NCI-H446 (cell line): Measurements from ENCODE around the gene MYH9.
A peak's percentile ranks its signal among the peaks of the same experiment; 100 is the strongest.

Experiments
- DNase-seq, 2 experiments: peaks; one replicate each; lab custom pipeline; 2025; lab: John Stamatoyannopoulos, UW

The MYH9 gene

GRCh38 chr22:36331306-36331911 lies 56.4 kb downstream of the MYH9 start:
- peak; percentile 15 to 20 for DNase-seq

- no peak for DNase-seq
Measured at GRCh38 chr22:36330655-36331305, 57.0 kb downstream of the MYH9 start.

GRCh38 chr22:36330127-36330526 lies 57.6 kb downstream of the MYH9 start:
- no peak for DNase-seq

GRCh38 chr22:36329254-36330078 lies 58.3 kb downstream of the MYH9 start:
- peak; percentile 14 to 16 for DNase-seq

GRCh38 chr22:36328635-36329253 lies 59.0 kb downstream of the MYH9 start:
- peak in 1 of 2 experiments; percentile 9 for DNase-seq

GRCh38 chr22:36327922-36328551 lies 59.7 kb downstream of the MYH9 start:
- peak in 1 of 2 experiments; percentile 18 for DNase-seq

- DNase-seq = no peak
Measured at GRCh38 chr22:36326178-36327161, 61.3 kb downstream of the MYH9 start.

GRCh38 chr22:36325154-36326031 lies 62.4 kb downstream of the MYH9 start:
- no peak for DNase-seq

- DNase-seq = no peak
Measured at GRCh38 chr22:36324414-36324813, 63.4 kb downstream of the MYH9 start.

- no peak for DNase-seq
Measured at GRCh38 chr22:36323855-36324331, 63.9 kb downstream of the MYH9 start.

GRCh38 chr22:36323182-36323854 lies 64.4 kb downstream of the MYH9 start:
- DNase-seq = no peak

GRCh38 chr22:36322602-36322915 lies 65.2 kb downstream of the MYH9 start:
- no peak for DNase-seq

- no peak for DNase-seq
Measured at GRCh38 chr22:36321797-36322601, 65.8 kb downstream of the MYH9 start.

- DNase-seq = no peak
Measured at GRCh38 chr22:36320553-36320952, 67.2 kb downstream of the MYH9 start.

GRCh38 chr22:36319595-36320497 lies 67.9 kb downstream of the MYH9 start:
- DNase-seq = no peak

GRCh38 chr22:36318442-36318841 lies 69.3 kb downstream of the MYH9 start:
- DNase-seq = no peak

GRCh38 chr22:36317658-36318271 lies 70.0 kb downstream of the MYH9 start:
- DNase-seq = no peak
